NCI-H510A (cell line): Measurements from ENCODE around the gene ZNF277.

Experiments used
- DNase-seq: peaks from one replicate; lab custom pipeline; 2025; lab: John Stamatoyannopoulos, UW

Gene ZNF277, protein sequence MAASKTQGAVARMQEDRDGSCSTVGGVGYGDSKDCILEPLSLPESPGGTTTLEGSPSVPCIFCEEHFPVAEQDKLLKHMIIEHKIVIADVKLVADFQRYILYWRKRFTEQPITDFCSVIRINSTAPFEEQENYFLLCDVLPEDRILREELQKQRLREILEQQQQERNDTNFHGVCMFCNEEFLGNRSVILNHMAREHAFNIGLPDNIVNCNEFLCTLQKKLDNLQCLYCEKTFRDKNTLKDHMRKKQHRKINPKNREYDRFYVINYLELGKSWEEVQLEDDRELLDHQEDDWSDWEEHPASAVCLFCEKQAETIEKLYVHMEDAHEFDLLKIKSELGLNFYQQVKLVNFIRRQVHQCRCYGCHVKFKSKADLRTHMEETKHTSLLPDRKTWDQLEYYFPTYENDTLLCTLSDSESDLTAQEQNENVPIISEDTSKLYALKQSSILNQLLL

DNA sequence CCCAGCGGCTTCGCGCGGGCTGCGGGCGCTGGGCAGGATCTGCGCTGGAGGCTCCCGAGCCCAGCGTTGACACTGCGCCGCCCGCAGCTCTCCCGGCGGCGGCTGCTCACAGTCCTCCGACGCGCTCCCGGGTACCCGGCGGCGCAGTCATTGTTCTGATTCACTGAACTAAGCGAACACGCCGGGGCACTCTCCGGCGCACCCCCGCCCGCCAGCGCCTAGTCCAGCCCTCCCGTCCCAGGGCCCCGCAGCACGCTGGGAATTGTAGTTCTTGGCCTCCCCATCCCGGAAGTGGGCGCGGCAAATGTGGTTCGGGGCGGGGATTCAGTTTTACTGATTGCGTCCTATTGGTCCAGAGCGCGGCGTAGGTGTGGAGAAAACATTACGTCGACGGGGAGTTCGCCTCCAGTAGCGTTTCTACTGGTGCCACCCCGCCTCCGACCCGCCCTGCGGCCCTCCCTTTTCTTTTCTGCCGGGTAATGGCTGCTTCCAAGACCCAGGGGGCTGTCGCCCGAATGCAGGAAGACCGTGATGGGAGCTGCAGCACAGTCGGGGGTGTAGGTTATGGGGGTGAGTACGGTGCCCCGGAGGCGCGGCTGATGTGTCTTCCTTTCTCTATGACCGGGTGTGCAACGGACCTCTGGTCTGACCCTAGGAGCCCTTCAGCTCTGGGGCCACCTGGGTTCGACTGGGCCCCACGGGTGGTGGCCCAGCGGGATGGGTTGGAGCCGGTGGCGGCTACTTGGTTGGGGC is at the start of gene ZNF277, which contains the start of gene DOCK4:
ZNF277 (plus strand) TSS at position 458 of the 753 bp plus-strand sequence; CDS start at position 480, 22 bp downstream.
DOCK4 (minus strand) TSS at position 162 of the 753 bp plus-strand sequence. CDS start 261 bp downstream, outside the sequence.
- DNase-seq: peak; percentile 93

DNA sequence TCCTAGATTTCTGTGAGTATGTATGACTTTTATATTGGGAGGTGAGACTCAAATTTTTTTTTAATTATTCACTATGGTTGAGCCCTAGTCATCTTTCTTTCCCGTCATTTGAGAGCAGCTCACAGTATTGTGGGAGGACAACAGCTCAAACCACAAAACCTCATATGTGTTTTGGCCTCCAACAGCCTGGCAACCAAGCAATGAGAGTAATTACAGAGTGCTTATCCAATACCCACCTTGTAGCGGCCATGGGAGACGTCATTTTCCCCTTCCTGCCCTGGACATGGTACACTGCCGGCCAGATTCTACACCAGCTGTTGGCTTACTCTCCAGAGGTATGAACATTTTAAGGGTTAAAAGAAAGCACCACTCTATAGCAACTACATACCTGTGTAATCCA is 49.4 kb upstream of the ZNF277 start:
- DNase-seq: no peak

DNA sequence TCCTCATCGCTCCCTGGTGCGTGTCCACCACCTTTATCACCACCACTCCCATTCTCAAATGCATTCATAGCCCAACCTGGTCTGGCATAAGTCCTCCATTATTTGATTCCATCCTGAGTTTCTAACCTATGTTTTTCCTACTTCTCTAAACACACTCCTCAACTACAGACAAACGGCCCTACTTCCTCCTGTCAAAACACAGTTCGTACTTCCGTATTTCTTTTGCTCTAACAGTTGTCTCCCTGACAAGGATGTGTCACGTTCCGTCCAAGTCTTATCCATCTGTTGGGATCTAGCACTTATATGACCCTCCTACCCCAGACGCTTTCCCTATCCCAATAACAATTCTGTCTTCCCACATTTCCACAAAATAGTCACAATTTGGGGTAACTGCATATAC is 47.1 kb upstream of the ZNF277 start:
- DNase-seq: no peak

DNA sequence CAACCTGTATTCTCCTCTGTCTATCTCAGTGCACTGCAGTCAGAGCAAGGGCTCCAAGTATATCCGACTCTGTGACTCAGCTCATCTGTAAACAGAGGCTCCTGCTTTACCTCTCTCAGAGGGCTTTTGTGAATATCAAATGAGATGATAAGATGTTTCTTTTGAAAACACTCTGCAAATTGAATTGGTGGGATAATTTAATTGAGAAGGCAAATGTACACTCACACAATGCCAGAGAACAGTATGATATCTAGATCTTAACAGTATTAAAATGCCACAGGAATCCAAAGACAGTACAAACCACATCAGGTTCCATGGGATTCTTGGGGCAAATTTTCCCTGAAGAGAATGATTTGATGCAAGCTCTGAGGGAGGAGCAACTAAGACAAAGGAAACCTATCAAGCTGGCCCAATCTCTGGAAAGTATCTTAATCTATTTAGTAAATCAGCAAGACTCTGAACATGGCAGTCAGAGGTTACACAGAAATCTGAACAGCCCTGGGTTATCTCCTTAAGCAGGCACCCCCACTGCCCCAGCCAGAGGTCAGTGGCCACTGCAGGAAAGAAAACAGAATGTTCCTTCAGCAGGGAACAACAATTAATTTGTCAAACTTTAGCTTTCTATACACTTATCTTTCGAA is 46.2 kb upstream of the ZNF277 start:
- no peak for DNase-seq

DNA sequence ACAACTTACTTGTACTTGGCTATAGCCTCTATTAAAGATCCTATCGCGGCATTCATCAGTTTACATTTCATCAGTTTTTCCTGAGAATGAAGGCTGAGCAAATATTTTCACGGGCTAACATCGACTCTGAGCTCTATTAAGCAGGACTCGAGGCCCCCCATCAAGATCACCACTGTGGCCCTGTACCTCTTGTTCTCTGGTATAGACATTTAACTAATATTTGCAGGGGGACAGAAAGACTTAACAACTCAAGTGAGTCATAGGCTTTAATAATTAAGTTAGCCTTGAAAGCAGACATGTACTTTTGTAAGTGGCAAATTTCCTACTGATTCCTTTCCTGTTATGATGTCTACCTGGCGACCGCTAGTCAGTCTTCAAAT is 45.7 kb upstream of the ZNF277 start:
- DNase-seq: no peak

DNA sequence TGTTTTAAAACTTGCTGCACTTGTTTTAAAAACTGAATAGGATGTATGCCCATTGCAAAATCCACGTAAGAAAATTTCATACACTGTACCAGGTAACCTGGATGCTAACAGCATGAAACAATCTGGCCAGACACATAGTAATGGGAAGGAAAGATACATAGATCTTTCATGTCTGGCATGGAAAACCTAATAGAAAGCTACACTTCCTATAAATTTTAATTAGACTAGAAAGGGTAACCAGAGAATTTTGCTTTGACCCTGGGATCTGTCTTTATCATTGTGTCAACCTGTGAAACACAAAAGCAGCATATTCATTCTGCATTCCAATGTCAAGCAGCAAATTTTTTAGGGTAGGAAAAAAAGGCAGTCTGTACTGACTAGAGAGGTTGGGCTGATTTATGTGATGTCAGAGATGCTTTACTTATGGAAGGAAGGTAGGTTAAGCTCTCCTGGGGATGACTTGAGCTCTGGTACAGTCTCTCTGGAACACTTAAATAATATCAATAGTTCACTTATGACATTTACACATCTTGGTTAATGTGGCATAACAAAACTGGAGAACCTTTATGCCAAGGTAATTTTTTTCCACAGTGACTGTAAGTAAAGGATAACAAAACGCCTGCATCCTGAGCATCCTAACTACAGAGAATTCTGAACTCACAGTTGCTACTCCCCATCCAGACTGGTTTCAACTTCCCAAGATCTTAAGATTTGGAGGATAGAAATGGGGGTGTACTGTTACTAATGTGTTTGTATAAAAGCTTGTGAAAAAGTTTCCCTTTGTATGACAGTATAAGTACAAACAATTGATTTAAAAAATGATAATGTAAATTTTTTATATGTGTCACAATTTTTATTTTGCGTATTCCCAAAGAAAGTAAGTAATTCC is 45.0 kb upstream of the ZNF277 start:
- DNase-seq: no peak

DNA sequence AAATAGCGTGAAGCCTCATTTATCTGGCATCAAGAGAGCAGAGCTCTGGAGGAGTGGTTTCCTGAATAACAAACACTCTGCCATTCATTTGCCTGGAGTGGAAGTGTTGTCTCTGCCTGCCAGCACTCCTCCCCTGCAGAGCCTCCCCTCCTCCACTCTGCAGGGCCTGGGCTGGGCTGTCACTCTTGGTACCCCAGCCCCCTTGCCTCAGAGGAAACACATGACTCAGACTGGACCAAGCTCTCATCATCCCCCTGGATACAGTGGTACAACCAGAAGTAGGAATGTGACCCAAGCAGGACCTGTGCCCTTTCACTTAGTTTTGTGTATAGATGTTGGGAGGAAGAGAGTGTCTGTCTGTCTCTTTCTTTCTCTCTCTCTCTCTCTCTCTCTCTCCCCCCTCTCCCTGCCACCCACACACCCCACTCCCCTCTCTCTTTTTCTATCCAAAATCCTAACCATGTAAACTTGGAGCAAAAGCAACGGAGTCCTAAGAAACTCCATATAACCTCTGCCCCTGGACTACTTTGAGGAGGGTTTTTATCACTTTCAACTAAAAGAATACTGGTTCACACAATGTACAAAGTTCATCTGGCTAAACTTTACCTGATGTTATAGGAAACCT is 44.2 kb upstream of the ZNF277 start:
- peak; percentile 34 for DNase-seq

DNA sequence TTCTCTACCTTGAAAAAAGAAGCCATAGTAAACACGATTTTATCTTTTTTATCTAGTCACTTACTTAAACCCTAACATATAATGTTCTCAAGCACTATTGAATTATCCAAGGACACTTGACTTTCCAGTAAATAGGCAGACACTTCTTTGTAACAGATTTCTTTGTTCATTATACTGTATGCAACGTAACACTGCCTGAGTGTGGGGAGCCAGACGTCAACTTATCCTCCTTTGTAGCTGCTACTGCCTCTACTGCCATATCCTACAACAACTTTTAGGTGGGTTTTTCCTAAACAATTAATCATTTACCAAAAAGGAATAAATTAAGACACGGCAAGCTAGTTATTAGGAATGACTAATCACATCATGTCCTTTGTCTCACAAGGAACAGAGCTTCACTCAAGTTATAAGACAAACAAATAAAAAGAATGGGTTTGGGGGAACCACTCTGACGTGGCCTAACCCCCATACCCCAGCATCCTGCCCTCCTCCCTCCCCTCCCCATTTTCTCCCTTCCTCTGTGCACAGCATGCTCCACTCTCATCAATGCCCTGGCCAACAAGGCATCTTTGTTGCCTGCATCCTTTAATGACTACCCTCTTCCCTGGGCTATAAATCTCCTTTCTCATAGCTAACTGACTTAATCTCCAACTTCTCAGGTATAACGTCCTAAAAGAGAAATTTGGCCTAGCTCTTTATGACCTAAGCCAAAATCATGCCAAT is 43.5 kb upstream of the ZNF277 start:
- no peak for DNase-seq

DNA sequence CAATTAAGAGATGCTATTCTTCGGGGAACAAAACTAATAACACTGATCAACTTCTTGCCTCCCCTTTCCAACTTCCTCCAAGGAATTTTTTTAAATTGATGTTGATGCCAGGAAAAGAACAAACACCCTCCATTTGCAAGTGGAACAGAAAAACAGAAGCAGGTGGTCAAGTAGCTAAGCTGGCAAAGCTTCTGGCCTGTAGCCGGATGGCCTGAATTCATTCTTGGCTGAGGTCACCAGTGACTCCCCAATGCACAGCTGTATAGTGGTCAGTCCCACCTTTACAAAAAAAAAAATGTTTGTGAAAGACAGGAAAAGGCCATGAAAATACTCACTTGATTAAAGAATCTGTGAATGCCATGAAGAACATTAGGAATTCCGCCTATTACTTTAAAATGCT is 39.3 kb upstream of the ZNF277 start:
- DNase-seq: no peak

DNA sequence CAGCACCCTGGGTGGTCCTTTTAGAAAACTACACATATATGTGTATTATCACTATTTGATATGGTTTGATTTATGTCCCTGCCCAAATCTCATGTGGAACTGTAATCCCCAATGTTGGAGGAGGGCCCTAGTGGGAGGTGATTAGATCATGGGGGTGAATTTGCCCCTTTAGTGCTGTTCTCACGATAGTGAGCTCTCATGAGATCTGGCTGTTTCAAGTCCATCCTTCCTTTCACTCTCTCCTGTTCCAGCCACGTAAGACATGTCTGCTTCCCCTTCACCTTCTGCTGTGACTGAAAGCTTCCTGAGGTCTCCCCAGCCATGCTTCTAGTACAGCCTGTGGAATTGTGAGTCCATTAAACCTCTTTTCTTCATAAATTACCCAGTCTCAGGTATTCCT is 37.6 kb upstream of the ZNF277 start:
- DNase-seq: no peak

DNA sequence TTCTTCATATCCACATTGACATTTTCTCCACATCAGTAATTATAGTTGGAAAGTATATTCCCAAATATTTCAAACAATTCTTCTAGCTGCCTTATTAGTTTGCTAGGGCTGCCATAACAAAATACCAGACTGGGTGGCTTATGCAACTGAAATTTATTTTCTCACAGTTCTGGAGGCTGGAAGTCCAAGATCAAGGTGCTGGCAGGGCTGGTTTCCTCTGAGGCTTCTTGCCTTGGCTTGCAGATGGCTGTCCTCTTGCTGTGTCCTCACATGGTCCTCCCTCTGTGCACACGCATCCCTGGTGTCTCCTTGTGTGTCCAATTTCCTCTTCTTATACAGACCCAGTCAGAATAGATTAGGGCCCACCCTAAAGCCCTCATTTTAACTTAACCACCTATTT is 34.8 kb upstream of the ZNF277 start:
- DNase-seq: no peak

DNA sequence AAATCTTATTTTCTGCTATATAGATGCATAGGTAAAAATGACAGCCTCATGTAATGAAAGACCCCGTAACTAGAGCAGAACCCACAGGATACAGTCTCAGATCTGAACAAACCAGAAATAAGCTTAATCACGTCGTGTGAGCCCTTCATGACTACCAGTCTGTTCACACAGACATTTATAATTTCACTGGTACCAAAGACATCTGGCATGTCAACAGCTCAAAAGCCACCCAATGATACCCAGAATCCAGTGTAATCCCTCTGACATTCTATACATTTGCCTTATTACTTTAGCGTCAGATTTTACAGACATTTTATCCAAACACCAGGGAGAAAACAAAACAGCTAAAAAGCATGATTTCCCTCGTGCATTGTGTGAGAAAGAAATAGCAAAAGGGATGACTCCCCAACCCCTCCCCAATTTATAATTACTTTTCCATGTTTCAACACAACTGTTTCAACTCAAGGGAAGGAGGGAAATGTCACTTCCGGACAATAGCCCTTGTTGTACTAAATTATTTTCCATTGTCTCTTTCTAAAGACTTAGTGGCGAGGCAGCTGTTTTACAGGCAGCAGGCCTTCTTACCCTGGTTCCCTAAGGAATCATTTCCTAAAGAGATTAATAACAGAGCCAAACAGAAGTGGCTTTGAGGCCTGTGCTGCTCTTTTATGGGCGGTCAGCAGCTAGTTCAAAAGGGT is 33.5 kb upstream of the ZNF277 start:
- DNase-seq: no peak

DNA sequence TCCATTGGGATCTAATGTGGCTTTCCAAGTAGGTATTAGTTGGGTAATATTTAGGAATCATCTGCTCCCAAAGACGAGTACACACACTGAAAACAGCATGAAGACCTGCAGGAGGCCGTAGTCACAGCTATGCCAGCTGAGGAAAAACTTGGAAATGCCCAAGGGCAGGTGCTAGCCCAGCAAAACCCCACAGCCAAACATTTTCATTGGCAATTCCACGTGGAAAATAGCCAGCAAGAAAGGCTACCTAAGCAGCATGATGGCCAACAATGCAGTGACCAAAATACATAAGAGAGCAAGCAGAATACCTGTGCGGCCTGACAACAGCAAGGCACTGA is 33.0 kb upstream of the ZNF277 start:
- DNase-seq: no peak

DNA sequence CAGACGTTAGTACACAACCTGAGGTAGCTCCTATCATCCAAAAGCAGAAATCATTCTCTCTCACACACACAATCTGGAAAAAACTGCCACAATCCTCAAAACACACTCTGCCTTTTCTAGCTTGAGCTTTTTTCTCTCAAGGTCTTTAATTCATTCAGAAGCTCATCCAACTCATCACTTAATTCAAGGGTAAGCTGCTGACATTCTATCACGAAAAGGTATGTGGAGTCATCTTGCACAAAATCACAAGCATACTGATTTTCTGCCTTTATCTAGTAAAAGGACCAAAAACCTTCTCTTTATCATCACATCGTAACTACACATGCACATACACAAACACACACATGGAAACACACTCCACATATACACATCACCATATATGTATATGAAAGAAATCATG is 32.3 kb upstream of the ZNF277 start:
- DNase-seq: no peak

DNA sequence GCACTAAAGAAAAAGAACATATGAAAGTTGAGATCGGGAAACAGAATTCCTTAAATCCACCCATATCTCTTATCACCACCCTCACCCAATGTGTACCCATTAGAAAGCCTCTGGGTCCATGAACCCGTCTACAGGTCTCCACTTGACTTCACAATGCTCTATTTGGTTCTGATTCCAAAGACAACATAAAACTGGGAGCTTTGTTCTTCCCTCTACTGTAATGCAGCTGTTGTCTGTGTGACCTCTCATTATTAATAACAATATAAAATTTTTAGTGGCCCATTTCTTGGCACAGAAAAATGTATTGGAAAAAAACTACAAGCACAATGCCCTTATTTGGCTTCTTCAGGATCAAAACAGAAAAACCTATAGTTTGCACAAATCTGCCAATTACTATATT is 30.3 kb upstream of the ZNF277 start:
- no peak for DNase-seq

DNA sequence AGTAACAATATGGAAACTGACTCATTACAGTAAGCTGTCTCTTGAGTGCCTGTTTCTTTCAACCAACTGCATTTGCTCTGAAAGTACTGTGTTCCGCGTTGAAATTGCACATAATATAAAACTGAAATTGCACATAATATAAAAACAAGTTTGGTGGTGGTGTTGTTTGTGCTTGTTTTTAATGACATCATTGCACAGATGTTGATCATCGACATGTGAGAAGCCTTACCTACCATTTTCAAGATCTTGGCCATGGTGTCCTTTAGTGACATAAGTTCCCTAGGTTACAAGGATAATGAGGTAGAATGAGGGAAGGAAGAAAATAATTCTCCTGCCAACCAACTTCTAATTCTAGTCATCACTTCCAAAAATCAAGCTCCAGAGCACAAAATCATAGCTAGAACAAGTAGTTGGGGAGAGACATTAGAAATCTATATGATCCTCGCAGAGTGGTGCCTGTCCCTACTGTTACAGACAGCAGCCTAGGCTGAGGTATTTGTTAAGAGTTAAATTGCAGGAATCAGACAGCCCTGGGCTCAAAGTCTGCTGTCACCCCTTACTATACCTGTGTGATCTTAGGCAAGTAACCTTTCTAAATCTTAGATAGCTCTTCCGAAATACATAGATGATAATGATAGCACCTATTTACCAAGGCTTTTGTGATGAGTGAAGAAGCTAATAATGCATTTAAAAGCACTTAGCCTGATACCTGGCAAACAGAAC is 29.6 kb upstream of the ZNF277 start:
- DNase-seq: no peak

DNA sequence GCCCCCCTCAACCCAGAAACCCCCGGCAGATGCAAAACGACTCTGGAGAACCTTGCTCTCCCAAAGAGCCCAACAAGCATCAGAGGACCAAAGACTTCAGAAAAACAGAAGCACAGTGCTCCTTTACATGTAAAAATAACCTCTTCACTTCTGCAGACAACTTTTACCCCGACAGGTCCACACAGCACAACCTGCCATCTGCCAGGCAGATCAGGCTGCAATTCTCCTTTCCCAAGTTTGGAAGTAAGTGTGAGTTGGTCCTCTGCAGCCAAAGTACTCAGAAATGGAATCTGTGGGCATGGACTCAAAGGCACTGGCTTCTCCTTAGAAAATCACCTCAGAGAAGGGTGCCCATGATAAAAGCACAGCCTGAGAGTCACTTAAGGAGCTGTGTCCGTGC is 26.3 kb upstream of the ZNF277 start:
- DNase-seq: no peak

DNA sequence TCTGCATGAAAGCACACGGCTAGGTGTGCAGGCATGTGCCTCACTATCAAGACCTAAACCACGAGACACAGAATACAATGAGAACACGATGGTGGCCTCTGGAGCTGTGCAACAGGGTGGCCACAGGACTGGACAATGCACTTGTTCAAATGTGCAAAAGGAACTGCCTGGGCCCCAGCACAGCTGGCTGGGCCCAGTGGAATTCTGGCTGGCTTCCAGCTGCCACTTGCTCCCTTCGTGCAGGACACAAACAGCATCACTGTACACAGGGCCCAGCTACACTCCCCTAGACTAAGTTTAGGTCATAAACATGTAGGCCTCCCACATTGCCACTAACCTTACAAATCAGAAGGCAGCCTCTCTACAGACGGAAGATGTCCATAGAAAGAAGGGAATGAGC is 23.7 kb upstream of the ZNF277 start:
- DNase-seq: no peak

DNA sequence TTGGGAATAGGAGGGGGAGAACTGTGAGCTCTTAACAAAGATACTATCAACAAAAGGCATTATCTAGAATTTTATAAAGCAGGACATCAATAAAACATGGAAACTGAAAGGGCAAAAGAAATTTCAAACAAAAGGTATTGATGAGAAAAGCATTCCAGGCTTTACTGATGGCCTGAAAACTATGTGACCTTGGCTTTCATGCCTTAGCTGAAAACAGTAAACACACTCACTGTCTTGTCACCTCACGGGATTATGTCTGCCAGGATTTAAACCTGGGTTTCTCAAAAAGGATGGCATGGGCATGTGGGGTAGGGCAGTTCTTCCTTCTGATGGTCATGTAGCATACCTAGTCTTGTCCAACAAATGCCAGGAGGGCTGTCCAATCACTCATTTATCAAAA is 23.2 kb upstream of the ZNF277 start:
- no peak for DNase-seq
